GM03348 (cell line): ENCODE measurements around the gene HES5.

Experiments
- DNase-seq: peaks from one replicate; pipeline ENCODE4 v3.0.0; 2012; ENCODE audit warnings: low spot score

The HES5 gene

DNA sequence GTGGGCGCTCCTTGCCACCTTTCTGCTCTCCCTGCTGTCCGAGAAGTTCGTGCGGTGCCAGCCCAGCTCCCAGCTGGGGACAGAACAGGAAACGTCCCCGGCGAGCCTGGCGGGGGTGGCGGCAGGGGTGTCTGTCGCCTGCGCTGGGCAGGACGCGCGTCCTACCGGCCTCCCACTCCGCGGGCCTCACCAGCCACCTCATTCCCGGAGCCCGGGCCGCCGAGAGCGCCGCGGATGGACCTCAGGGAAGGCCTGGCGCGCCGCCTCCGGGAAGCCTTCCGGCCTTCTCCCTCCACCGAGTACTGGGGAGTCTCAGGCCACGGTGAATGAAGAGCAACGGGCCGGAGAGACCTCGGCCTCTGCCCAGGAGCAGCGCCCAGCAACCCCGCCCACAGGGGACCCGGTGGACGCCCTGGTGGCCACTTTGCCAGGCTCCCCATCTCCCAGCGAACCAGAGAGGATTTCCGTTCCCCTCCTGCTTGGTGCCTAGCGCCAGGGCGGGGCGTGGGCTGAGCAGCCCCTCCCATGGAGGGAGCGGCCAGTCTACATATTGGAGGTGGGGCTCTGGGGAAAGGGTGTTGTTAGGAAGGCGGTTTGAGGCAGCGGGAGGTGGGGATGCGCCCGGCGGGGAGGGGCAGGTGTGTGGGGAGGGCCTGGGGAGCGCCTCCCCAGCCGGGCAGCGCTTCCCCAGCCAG, 16.6 kb upstream of the HES5 start:
- peak; percentile 94 for DNase-seq

GRCh38 chr1:2545754-2546514, 15.9 kb upstream of the HES5 start:
- peak; percentile 93 for DNase-seq

- no peak for DNase-seq
These were observed 15.0 kb upstream of the HES5 start for GRCh38 chr1:2544875-2545640.

- no peak for DNase-seq
These were observed 14.2 kb upstream of the HES5 start for GRCh38 chr1:2544093-2544874.

GRCh38 chr1:2543543-2544092, 13.6 kb upstream of the HES5 start:
- no peak for DNase-seq

DNA sequence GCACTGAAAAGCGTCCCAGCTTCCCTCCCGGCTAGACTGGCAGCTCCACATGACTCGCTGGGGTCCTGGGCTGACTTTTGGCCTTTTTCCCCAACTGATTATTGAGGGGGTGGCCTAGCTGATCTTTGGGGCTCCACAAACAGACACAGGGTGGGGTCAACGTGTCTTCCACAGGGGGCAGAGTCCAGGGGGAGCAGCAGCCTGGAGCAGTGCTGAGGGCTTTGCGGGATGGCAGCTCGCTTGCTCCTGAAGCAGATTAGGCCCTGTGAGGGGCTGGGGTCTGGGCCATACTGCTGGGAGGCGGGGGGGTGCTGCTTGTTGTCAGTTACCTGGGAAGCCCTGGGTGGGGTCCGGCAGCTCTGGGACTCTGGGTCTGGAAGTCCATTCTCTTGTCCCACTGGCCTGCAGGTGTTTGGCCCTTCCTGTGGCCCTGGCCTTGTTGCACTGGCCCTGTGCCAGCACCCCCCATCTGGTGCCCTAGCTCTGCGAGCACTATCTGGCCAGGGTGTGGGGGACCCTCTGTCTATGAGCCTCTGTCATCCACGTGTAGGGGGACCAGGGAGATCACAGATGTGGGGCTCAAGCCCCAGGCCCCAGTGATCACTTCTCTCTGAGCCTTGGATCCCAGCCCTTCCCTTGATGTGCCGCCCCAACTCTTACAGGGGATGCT, 12.3 kb upstream of the HES5 start:
- DNase-seq, result no peak

DNA sequence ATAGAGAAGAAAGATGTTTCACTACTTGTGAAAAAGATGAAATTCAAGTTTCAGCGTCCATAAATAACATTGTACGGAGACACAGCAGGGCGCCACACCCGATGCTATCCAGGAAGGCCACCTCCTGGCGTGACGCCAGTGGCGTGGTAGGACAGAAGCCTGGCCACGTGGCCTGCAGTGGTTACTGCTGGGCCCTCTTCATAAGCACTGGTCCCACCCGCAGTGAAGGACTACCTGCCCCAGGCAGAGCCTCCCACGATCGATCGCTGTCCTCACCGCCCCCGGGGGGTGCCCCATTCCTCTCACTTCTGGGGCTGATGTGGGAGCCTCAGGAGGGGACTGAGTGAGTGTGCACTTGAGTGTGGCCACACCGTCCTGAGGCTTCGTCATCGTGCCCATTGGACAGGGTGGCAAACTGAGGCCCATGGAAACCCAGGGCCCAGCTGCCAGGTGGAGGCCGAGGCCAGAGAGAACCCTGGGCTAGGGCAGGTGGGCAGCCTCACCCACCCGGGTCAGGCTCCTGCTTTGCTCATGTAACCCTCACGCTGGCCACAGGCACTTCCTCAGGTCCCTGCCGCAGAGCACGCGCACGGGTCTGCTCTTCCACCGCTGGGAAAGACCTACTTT, 11.7 kb upstream of the HES5 start:
- DNase-seq, result no peak

DNA sequence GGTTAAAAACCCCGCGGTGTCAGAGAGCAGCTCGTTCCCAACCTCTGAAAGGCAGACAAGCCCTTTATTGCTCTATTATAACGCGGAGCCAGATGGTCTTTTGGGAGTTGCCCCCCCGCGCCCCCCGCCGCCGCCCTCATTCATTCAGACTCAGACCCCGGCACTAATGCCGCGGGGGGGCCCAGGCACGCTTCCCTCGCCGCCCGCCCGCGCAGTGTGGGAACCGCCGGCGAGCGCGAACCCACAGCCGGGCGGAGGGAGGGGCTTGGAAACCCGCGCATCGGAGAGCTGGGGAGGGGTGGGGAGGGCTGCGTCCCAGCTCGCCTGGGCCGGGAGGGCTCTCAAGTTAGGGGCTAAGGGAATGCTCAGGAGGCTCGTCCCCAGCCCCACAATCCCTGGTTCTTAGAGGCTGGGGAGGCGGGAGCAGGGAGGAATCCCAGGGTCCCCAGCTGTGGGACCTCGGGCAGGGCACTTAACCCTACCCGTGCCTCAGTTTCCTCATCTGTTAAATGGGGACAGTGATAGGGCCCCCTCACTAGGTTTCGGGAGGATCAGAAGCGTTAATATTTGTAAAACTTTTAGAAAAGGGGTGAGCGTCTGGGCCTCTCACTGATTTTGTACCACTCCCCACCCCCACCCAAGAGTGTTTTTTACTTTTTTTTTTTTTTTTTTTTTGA, 10.9 kb upstream of the HES5 start:
- no peak for DNase-seq

DNA sequence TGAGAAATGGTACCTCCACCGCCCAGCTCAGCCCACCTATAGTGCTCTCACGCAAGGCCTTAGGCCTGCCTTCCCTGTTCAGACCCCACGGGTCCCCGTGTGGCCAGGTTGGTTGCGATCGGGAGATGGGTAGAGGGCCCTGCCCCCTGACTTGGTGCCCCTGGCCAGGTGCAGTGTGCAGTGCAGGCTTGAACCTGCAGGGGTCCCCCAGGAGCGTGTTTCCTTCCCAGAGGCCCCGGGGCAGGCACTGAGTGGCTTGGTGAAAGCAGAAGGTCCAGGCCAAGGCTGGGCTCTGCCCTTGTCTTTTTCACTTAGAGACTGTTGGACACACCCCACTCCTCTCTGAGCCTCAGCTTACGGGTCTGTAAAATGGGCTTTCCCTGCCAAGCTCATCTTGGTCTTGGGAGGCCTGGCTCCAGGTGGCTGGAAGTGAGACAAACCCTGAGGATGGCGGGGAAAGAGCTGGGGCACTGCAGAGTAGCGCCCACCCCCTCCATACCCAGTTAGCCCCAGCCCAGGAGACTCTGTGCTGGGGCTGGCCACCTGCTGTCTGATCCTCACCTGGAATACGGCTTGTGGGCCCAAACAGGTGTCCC, 9.3 kb upstream of the HES5 start:
- no peak for DNase-seq

- DNase-seq, result no peak
These were observed 8.8 kb upstream of the HES5 start for GRCh38 chr1:2538872-2539271.

DNA sequence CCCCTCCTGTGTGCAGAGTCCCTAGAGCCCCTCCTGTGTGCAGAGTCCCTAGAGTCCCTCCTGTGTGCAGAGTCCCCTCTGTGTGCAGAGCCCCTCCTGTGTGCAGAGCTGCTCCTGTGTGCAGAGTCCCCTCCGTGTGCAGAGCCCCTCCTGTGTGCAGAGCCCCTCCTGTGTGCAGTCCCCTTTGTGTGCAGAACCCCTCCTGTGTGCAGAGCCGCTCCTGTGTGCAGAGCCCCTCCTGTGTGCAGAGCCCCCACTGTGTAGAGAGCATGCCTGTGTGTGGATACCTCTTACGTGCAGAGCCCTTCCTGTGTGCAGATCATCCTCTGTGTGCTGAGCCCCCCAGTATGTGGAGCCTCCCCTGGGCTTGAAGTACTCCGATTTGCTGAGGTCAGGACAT, 8.3 kb upstream of the HES5 start:
- no peak for DNase-seq

GRCh38 chr1:2537784-2538115, 7.7 kb upstream of the HES5 start:
- no peak for DNase-seq

DNA sequence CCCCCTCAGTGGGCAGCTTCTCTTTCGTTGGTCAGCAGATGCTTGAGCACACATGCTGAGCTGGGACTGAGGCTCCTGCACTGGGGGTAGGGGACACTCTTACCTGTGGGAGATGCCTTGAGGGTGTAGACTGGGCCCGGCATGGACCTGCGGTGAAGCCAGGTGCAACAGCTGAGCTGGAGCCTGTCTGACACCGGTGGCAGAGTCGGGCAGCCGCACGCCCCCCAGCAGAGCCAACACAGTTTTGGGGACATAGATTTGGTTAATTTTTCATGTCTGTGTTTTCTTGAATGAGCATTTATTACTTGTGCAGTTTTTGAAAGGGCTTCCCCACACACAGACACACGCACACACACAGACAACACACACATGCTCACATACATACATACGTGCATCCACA, 5.9 kb upstream of the HES5 start:
- DNase-seq, result no peak

DNA sequence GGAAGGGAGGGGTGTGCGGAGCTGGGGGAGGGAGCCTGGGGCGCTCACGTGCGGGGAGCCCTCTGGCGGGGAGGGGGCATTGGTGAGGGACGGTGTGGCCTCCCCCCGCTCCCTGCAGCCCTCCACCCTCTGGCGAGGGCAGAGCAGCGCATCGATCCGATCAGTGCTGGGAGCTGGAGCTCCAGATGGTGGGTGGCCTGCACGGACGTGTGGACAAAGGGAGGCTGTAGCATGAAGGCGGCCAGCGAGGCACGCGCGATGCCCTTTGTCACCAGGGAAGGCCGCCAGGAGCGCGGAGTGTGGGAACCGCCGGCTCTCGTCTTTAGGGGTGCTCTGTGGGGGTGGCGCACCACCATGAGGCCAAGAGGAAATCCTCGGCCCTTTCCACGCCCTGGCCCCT, 5.4 kb upstream of the HES5 start:
- DNase-seq, result no peak

DNA sequence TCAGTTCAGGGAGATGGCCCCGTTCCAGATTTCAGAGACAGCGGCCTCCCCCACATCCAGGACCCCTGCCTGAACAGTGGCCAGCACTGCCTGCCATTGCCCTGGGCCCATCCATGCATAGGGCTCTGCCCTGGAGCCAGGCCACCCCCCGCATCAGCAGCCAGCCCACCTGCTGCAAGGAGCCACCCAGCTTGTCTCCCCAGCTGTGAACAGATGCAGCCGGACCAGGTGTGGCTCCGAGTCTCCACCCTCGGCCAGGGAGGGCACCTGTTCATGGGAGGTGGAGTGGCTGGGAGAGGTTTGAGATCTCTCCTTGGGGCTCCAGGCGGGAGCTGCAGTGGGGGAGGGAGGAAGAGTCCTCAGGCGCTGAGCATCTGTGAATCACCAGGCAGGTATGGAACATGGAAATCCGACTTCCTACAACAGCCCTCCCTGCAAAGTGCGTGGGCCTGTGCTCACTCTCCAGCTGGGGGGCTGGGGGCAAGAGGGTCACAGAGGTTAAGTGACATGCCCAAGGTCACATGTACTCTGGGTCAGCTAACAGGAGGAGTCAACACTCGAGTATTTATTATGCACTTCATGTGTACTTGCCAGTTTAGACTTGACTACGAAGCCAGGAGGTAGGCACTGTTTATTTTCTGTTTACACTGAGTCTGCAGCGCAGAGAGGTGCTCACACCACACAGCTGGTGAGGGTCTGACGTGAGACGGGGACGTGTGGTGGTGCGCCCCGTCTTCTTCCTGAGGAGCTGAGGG, 4.8 kb upstream of the HES5 start:
- peak; percentile 51 for DNase-seq

DNA sequence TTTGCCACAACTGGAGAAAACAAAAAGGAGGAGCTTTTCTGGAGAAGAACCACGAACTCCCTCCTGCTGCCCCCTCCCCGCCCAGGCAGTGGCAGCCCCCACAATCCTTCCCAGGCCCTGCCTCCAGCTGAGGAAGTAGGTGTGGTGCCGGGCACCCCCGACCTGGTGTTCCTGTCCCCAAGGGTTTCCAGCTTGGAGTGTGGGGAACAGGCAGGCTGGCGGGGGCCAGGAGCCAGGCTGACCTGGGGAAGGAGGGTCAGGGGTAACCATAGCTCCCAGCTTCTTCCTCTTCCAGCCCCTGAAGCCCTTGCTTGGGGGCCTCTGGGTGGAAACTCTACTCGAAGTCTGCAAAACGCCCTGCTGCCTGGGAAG, 4.2 kb upstream of the HES5 start:
- DNase-seq, result no peak

DNA sequence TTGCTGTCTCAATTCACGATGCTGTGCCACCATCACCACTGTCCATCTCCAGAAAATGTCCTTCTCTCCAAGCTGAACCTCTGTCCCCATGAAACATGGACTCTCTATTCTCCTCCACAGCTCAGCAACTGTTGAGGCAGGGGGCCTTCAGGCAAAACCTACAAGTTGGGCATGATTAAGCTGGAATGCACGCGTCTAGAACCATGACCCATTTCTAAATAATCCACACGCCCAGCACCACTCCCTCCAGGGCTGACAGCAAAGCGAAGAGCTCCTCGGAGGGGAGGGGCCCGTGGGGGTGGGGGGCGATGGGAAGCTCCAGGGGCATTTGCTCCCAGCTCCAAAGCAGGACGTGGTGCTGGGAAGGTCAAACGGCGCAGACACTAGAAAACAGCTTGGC, 3.3 kb upstream of the HES5 start:
- DNase-seq, result peak; percentile 72

- no peak for DNase-seq
These were observed 2.6 kb upstream of the HES5 start for GRCh38 chr1:2532485-2533160.
